Measurements from ENCODE around the gene GDF2. TPM values are rescaled to one million over a fixed set of nuclear protein-coding genes. Genes with fewer than 3 reads are reported as not detected.

GDF2 gene
- polyA plus RNA-seq, 1 experiment, result not detected

GRCh38 chr10:47290338-47290737 is 31.9 kb upstream of the GDF2 start:
- no peak for DNase-seq (ENCODE audit: low read depth, low spot score)
- peaks cover 34% of the 10 kb centered on the region for H3K27me3 ChIP-seq (ENCODE audit: control insufficient read depth, insufficient read depth, low read length)
- H3K4me3 ChIP-seq (ENCODE audit: low read depth, low read length), result no peak overlapping the region
- ChIA-PET CTCF (no interaction called here), POLR2A (no interaction called here)
- no peak overlapping the region for H3K27ac ChIP-seq (ENCODE audit: low read depth, low read length)
- no peaks in the 10 kb centered on the region for H3K9me3 ChIP-seq (ENCODE audit: control insufficient read depth, insufficient read depth, low read length)
- no peak for TF ChIP-seq CTCF (IDR thresholded peaks at IDR 0.05; ENCODE audit: low read depth, low read length)

GRCh38 chr10:47291682-47292081 is 30.6 kb upstream of the GDF2 start:
- CTCF ChIA-PET, result interaction anchor here (1.0 kb wide), 1 partner anchor 20 kb away, joined by 3 read pairs; no protein-coding TSS in a partner anchor
- H3K27ac ChIP-seq (ENCODE audit: low read depth, low read length), result no peak overlapping the region
- no peak overlapping the region for H3K4me3 ChIP-seq (ENCODE audit: low read depth, low read length)
- H3K27me3 ChIP-seq (ENCODE audit: control insufficient read depth, insufficient read depth, low read length), result peaks cover 46% of the 10 kb centered on the region
- TF ChIP-seq CTCF (IDR thresholded peaks at IDR 0.05; ENCODE audit: low read depth, low read length), result no peak
- POLR2A ChIA-PET, result no interaction called here
- DNase-seq (ENCODE audit: low read depth, low spot score), result no peak
- H3K9me3 ChIP-seq (ENCODE audit: control insufficient read depth, insufficient read depth, low read length), result no peaks in the 10 kb centered on the region

GRCh38 chr10:47294057-47294456 is 28.2 kb upstream of the GDF2 start:
- DNase-seq (ENCODE audit: low read depth, low spot score), result no peak
- CTCF ChIA-PET, result no interaction called here
- POLR2A ChIA-PET, result no interaction called here
- H3K9me3 ChIP-seq (ENCODE audit: control insufficient read depth, insufficient read depth, low read length), result no peaks in the 10 kb centered on the region
- H3K27ac ChIP-seq (ENCODE audit: low read depth, low read length), result no peak overlapping the region
- TF ChIP-seq CTCF (IDR thresholded peaks at IDR 0.05; ENCODE audit: low read depth, low read length), result no peak
- peaks cover 52% of the 10 kb centered on the region for H3K27me3 ChIP-seq (ENCODE audit: control insufficient read depth, insufficient read depth, low read length)
- H3K4me3 ChIP-seq (ENCODE audit: low read depth, low read length), result no peak overlapping the region

- CTCF ChIA-PET, result no interaction called here
- Histone ChIP-seq H3K9me3 (ENCODE audit: control insufficient read depth, insufficient read depth, low read length) (no peaks in the 10 kb centered on the region), H3K27ac (ENCODE audit: low read depth, low read length) (no peak overlapping the region), H3K4me3 (ENCODE audit: low read depth, low read length) (no peak overlapping the region), H3K27me3 (ENCODE audit: control insufficient read depth, insufficient read depth, low read length) (peaks cover 54% of the 10 kb centered on the region)
- no peak for TF ChIP-seq CTCF (IDR thresholded peaks at IDR 0.05; ENCODE audit: low read depth, low read length)
- POLR2A ChIA-PET, result no interaction called here
- no peak for DNase-seq (ENCODE audit: low read depth, low spot score)
Measured at GRCh38 chr10:47294501-47294900, 27.8 kb upstream of the GDF2 start.

- DNase-seq (ENCODE audit: low read depth, low spot score), result no peak
- CTCF ChIA-PET, result interaction anchor here (1.0 kb wide), 1 partner anchor 17 kb away, joined by 3 read pairs; no protein-coding TSS in a partner anchor
- Histone ChIP-seq H3K4me3 (ENCODE audit: low read depth, low read length) (no peak overlapping the region), H3K27me3 (ENCODE audit: control insufficient read depth, insufficient read depth, low read length) (peaks cover 52% of the 10 kb centered on the region), H3K27ac (ENCODE audit: low read depth, low read length) (no peak overlapping the region), H3K9me3 (ENCODE audit: control insufficient read depth, insufficient read depth, low read length) (no peaks in the 10 kb centered on the region)
- POLR2A ChIA-PET, result no interaction called here
- no peak for TF ChIP-seq CTCF (IDR thresholded peaks at IDR 0.05; ENCODE audit: low read depth, low read length)
Measured at GRCh38 chr10:47295411-47295810, 26.8 kb upstream of the GDF2 start.

Data from AG04450 (cell line).